HG03095 (cell line): ENCODE measurements around the gene ING4.
"Not testable (repeated sequence)": the region's sequence is repeated elsewhere in the genome, so short reads cannot be mapped to it uniquely, and the experiment has no call there.

Source experiments
- ATAC-seq: cut with Tn5 transposase; IDR thresholded peaks from one replicate; pipeline ENCODE4 v1.9.1; 2021; ENCODE audit warnings: moderate library complexity; ENCODE audit not compliant: unreplicated experiment

The ING4 gene

GRCh38 chr12:6662906-6663742, at the start of gene ING4:
Gene ING4, minus strand, starts transcription at chr12:6663119. Its CDS starts 18 bp downstream, at chr12:6663101.
- ATAC-seq: peak; percentile 95

GRCh38 chr12:6708960-6709394, 46.1 kb upstream of the ING4 start:
- no peak for ATAC-seq

- not testable (repeated sequence) for ATAC-seq
These were observed 45.4 kb upstream of the ING4 start for GRCh38 chr12:6708351-6708750.

DNA sequence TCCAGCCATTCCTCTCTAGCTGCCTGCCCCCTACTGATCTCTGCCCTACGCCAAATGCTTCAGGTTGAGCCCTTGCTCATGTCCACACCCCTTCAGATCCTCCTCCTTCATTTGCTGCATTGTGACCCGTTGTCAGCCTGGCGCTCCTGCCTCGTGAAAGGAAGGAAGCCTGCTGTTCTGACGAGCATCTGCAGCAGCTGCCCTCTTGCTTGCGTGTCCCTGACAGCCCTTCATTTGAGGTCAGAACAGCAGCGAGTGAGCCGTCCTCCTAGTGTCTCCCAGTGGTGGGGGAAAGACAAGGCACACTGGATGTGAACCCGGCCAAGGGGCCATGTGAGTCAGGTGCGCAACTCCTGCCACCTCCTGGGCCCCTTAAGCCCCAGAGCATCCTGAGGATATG, 40.7 kb upstream of the ING4 start:
- ATAC-seq: no peak

DNA sequence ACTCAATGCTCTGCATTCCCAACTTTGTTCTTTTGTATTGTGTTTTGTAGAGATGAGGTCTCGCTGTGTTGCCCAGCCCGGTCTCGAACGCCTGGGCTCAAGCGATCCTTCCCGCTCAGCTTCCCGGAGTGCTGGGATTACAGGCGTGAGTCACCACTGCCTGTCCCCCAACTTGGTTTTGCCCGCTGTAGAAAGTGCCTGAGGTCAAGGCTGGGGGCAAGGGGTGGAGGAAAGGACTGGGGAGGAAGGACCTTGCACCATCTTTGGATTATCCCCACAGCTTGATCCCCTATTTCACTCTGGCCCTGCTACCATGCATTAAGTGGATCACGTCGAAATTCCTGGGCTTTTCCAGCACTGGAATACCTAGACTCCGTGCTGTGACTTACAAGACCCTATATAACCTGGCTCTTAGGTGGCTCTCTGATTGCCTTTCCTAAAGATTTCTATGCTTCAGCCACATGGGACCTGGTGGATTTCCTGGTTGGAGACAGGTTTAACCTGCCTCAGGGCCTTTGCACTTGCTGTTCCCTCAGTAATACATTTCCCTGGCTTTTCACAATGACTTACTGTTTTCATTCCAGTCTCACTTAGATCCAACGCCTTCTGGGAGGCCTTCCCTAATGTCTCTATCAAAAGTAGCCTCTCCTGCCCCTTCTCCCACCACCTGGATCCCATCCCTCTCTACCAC, 38.3 kb upstream of the ING4 start:
- ATAC-seq: no peak

DNA sequence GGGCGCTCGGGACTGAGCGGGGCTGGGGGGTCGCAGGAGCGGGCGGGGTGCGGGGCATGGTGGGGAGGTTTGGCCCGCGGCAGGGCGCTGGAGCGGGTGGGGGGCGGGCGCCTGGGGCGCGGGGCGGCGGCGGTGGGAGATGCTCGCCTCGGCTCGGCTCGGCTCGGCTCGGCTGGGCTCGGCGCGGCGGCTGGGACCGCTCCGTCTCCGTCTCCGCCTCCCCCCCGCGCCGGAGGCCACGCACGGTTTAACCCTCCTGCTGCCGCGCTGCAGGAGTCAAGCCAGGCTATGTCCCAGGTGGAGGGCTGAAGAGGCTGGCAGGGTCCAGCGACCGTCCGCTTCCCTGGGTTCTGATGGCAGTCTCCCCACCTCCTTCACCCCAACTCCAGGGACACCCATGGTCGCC, 37.7 kb upstream of the ING4 start, which contains the start of gene PIANP:
Gene PIANP (minus strand): TSS at position 170 of the 406 bp plus-strand sequence. CDS start 2,754 bp downstream, outside the sequence.
- no peak for ATAC-seq

DNA sequence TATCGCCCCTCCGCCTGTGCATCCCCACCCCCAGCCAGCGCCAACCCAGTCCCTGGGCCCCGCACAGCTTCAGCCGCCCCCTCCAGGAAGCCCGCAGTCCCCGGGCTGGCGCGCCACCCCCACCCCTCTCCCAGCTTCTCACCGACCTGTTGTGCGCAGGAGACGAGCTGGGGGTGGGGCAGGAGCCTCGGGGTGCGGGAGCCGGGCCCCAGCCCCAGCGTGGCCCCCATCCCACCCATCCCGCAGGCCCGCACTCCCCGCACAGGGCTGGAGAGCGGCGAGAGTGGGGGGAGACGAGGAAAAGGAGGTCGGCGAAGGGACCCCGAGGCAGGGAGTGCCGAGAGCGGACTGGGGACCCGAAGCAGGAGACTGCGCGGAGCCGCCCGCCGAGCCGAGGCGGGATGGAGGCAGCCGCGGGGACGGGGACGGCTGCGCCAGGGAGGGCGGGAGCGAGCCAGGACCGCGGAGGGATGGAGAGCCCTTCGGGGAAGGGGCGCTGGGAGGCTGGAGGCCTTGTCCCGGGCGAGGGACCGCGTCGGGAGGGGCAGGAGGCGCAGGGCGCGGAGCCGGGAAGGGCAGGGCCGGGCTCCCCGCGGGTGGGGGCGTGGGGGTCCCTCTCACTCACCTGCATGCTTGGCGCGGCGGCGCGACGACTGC, 37.2 kb upstream of the ING4 start:
- no peak for ATAC-seq

GRCh38 chr12:6699259-6699988, 36.5 kb upstream of the ING4 start:
- no peak for ATAC-seq

DNA sequence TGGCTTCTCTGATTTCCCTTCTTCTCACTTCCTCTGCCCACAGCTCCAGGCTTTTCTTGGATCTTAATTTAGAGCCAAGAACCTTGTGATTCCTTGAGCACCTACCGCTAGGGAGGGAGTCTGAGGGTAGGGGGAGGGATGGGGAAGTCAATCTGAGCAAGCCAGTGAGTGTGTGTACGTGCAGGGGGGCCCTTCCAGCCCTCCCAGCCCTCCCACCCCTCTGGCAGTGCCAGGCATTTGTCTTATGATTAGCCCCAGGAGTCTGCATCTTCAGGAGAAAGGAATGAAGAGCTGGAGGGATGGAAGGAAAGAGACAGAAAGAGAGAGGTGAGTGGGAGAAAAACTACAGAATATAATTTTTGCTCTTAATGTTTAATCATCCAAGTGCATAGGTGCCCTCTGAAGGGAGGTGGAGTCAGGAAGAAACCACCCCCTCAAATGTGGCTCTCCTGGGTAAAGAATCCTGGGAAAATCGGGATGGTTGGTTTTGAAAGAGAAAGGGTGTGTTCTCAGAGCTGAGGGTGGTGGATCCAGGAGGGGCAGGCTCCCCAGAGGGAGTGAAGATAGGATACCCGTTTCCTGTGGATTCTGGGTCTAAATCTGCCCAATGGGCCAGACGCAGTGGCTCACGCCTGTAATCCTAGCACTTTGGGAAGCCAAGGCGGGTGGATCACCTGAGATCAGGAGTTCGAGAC, 35.6 kb upstream of the ING4 start:
- ATAC-seq: no peak

- ATAC-seq: no peak
These were observed 34.8 kb upstream of the ING4 start for GRCh38 chr12:6697584-6698351.

- no peak for ATAC-seq
These were observed 34.0 kb upstream of the ING4 start for GRCh38 chr12:6696690-6697583.

GRCh38 chr12:6695313-6696045, 32.6 kb upstream of the ING4 start:
- ATAC-seq: no peak

GRCh38 chr12:6694701-6695100, 31.8 kb upstream of the ING4 start:
- no peak for ATAC-seq

GRCh38 chr12:6693832-6694355, 31.0 kb upstream of the ING4 start:
- ATAC-seq: no peak

- ATAC-seq: no peak
These were observed 30.0 kb upstream of the ING4 start for GRCh38 chr12:6692888-6693287.

DNA sequence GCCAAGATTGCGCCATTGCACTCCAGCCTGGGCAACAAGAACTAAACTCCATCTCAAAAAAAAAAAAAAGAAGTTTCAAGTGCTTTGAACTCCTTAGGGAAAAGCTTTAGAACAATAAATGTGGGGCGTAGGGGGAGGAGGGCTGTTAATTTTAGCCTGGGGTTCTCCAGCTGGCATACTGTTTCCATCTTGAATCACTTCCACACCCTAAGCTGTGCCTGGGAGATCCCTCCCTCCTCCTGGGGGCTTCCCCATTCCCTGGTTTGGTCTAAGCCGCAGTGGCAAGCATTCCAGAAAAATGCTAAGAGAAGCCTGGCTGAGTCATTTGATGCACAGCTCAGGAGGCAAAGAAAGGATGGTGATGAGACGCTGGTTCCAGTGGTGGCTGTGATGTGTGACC, 28.6 kb upstream of the ING4 start:
- ATAC-seq: no peak

DNA sequence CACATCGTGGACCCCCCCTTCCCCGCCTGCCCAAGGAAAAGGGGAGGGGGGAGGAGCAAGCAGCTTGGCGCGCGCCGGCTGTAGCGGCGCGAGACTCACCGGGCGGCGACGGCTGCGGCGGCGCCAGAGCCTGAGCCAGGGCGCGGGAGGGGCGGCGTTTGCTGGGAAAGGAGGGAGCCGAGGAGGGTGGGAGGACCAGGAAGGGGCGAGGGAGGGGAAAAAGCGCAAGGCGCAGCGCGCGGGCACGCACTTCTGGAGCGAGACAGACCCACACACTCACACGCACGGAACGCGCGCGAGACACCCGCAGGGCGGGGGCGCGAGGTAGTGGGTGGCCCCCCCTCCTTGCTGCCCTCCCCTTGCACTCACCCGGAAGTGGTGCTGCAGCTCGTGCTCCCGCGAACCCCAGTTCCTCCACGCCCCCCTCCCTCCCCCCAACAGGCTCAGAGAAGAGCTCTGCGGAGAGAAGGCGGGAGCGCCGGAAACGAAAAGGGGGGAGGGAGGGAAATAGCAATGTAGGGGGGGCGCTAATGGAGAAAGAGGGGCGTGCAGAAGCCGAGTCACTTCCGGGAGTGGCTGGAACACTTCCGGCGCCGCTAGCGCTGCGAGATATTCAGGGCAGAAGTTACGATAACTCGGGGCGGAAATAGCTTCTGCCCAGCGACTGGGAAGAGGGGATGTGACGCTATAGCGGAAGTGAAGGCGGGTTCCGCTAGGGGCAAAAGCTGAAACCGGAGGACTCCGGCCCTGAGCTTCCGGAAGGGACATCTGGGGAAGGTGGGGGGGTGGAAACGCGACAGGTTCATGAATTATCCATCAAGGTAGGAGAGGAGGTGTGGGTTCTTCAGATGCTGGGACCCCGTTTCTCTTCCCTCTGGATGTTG, 26.3 kb upstream of the ING4 start, which contains the start of gene ZNF384:
Gene ZNF384 (minus strand): TSS at position 377 of the 884 bp plus-strand sequence. CDS start 9,855 bp downstream, outside the sequence.
- ATAC-seq: peak; percentile 81
